Vagina (tissue), 2 donors: ENCODE data around the gene FCRL5. TPM values are rescaled to one million over a fixed set of nuclear protein-coding genes. Genes with fewer than 3 reads are reported as not detected.

Source experiments
- DNase-seq, 2 donors: peaks; one replicate each; pipeline ENCODE4 v3.0.0-alpha.2; 2017; ENCODE audit errors: extremely low spot score in 2 of 2
- H3K27ac ChIP-seq: fragments of 200-600 bp; sonication (generic); one replicate; pipeline ENCODE4 v1.5.1; 2019
- H3K27me3 ChIP-seq: fragments of 200-600 bp; sonication (generic); one replicate; pipeline ENCODE4 v1.5.1; 2019
- H3K36me3 ChIP-seq, 2 donors: fragments of 200-600 bp; sonication (generic); one replicate each; pipeline ENCODE4 v1.5.1; 2017 to 2019
- H3K4me1 ChIP-seq: fragments of 200-600 bp; sonication (generic); one replicate; pipeline ENCODE4 v1.5.1; 2019
- H3K4me3 ChIP-seq, 2 donors: fragments of 200-600 bp; sonication (generic); 1 replicate in 1 of 2; 2 replicates in 1 of 2; pipeline ENCODE4 v1.5.1; 2016 to 2019
- H3K9me3 ChIP-seq: fragments of 200-600 bp; sonication (generic); one replicate; pipeline ENCODE4 v1.5.1; 2019
- CTCF ChIP-seq, 3 experiments: fragments of 450-650 bp in 2 of 3; fragments of 200-600 bp in 1 of 3; sonication (generic) in 1 of 3; IDR thresholded peaks; one replicate each; pipeline ENCODE4 v1.5.1; 2017 to 2019; ENCODE audit warnings: antibody characterized with exemption in 3 of 3, mild to moderate bottlenecking in 2 of 3, moderate library complexity in 2 of 3
- POLR2A ChIP-seq, 2 donors: fragments of 450-650 bp; IDR thresholded peaks; one replicate each; pipeline ENCODE4 v1.6.1; 2017; ENCODE audit warnings: antibody characterized with exemption in 2 of 2, mild to moderate bottlenecking in 2 of 2, moderate library complexity in 2 of 2
- POLR2AphosphoS5 ChIP-seq, 2 donors: sonication (generic); formaldehyde crosslinking; IDR thresholded peaks; one replicate each; pipeline ENCODE4 v1.9.0; 2017; ENCODE audit warnings: antibody characterized with exemption in 2 of 2, mild to moderate bottlenecking in 2 of 2, low read depth in 1 of 2; ENCODE audit not compliant: insufficient read depth in 1 of 2
- intact Hi-C: fragments of 100-400 bp; cut with DNase I; formaldehyde crosslinking; loops from one replicate; pipeline ENCODE4 v1.15.1; 2023
- total RNA-seq: library from RNA; depleted of rRNA; stranded (reverse); fragments of >200 nt; gene quantifications from one replicate; pipeline ENCODE4 v1.2.3, GENCODE V29; 2016

The FCRL5 gene
- total RNA-seq, 1 donor from 2014 or later: 0.49 TPM

- DNase-seq: no peak
- Histone ChIP-seq H3K27ac (no peak overlapping the region), H3K4me3 (no peak overlapping the region), H3K9me3 (no peaks in the 10 kb centered on the region), H3K4me1 (no peaks in the 10 kb centered on the region), H3K27me3 (no peaks in the 10 kb centered on the region), H3K36me3 (no peaks in the 10 kb centered on the region)
- TF ChIP-seq CTCF (IDR thresholded peaks at IDR 0.05) (no peak), POLR2A (IDR thresholded peaks at IDR 0.05) (no peak), POLR2AphosphoS5 (IDR thresholded peaks at IDR 0.05; ENCODE audit: insufficient read depth in 1 of 2, low read depth in 1 of 2) (no peak)
- intact Hi-C loops: no loop called here
These were observed 32.9 kb downstream of the FCRL5 start for GRCh38 chr1:157519451-157519850.

- Histone ChIP-seq H3K4me3 (no peak overlapping the region), H3K4me1 (no peaks in the 10 kb centered on the region), H3K36me3 (no peaks in the 10 kb centered on the region), H3K27ac (no peak overlapping the region), H3K27me3 (no peaks in the 10 kb centered on the region), H3K9me3 (no peaks in the 10 kb centered on the region)
- no peak for TF ChIP-seq CTCF (IDR thresholded peaks at IDR 0.05)
- TF ChIP-seq POLR2AphosphoS5 (IDR thresholded peaks at IDR 0.05; ENCODE audit: insufficient read depth in 1 of 2, low read depth in 1 of 2): no peak
- TF ChIP-seq POLR2A (IDR thresholded peaks at IDR 0.05): no peak
- intact Hi-C loops: no loop called here
- no peak for DNase-seq
These were observed 35.3 kb downstream of the FCRL5 start for GRCh38 chr1:157517016-157517415.

GRCh38 chr1:157515709-157516108, 36.6 kb downstream of the FCRL5 start:
- intact Hi-C loops: no loop called here
- Histone ChIP-seq H3K4me3 (no peak overlapping the region), H3K4me1 (no peaks in the 10 kb centered on the region), H3K27ac (no peak overlapping the region), H3K9me3 (no peaks in the 10 kb centered on the region), H3K36me3 (no peaks in the 10 kb centered on the region), H3K27me3 (no peaks in the 10 kb centered on the region)
- DNase-seq: no peak
- no peak for TF ChIP-seq CTCF (IDR thresholded peaks at IDR 0.05)

- H3K4me1 ChIP-seq: no peaks in the 10 kb centered on the region
- no peaks in the 10 kb centered on the region for H3K9me3 ChIP-seq
- H3K27ac ChIP-seq: no peak overlapping the region
- intact Hi-C loops: no loop called here
- no peak for TF ChIP-seq POLR2A (IDR thresholded peaks at IDR 0.05)
- TF ChIP-seq POLR2AphosphoS5 (IDR thresholded peaks at IDR 0.05; ENCODE audit: insufficient read depth in 1 of 2, low read depth in 1 of 2): no peak
- H3K27me3 ChIP-seq: no peaks in the 10 kb centered on the region
- no peak for DNase-seq
- no peaks in the 10 kb centered on the region for H3K36me3 ChIP-seq
- no peak overlapping the region for H3K4me3 ChIP-seq
These were observed 37.2 kb downstream of the FCRL5 start for GRCh38 chr1:157515141-157515540.

- intact Hi-C loops: no loop called here
- no peak for DNase-seq
- no peaks in the 10 kb centered on the region for H3K9me3 ChIP-seq
- no peak for TF ChIP-seq POLR2AphosphoS5 (IDR thresholded peaks at IDR 0.05; ENCODE audit: insufficient read depth in 1 of 2, low read depth in 1 of 2)
- TF ChIP-seq CTCF (IDR thresholded peaks at IDR 0.05): no peak
- TF ChIP-seq POLR2A (IDR thresholded peaks at IDR 0.05): no peak
- H3K4me1 ChIP-seq: no peaks in the 10 kb centered on the region
- no peak overlapping the region for H3K27ac ChIP-seq
- no peaks in the 10 kb centered on the region for H3K27me3 ChIP-seq
- no peak overlapping the region for H3K4me3 ChIP-seq
- H3K36me3 ChIP-seq: no peaks in the 10 kb centered on the region
These were observed 40.0 kb downstream of the FCRL5 start for GRCh38 chr1:157512036-157512969.
